H7 (cell line): ENCODE data around the gene TMIGD3. TPM values are rescaled to one million over a fixed set of nuclear protein-coding genes. Genes with fewer than 3 reads are reported as not detected.

Experiments
- DNase-seq: peaks from one replicate; pipeline ENCODE4 v3.0.0; 2012
- H3K27me3 ChIP-seq: 2 replicates; pipeline ENCODE4 v1.6.0; 2011; ENCODE audit warnings: mild to moderate bottlenecking, low read length; ENCODE audit not compliant: control insufficient read depth, insufficient read depth
- H3K36me3 ChIP-seq: replicated peaks from 2 replicates; pipeline ENCODE4 v1.5.1; 2011; ENCODE audit warnings: low read length; ENCODE audit not compliant: control insufficient read depth, insufficient read depth
- H3K4me3 ChIP-seq: 2 replicates; pipeline ENCODE4 v1.5.1; 2011; ENCODE audit warnings: low read depth, mild to moderate bottlenecking, control low read depth, low read length, moderate library complexity; ENCODE audit not compliant: insufficient read depth
- total RNA-seq: library from RNA; depleted of rRNA; stranded (reverse); fragments of >200 nt; shearing (Covaris generic); gene quantifications from 2 replicates; pipeline ENCODE4 v1.2.3, GENCODE V29; 2014

Gene TMIGD3
- total RNA-seq, 1 experiment from 2014 or later, result 0.17 TPM

DNA sequence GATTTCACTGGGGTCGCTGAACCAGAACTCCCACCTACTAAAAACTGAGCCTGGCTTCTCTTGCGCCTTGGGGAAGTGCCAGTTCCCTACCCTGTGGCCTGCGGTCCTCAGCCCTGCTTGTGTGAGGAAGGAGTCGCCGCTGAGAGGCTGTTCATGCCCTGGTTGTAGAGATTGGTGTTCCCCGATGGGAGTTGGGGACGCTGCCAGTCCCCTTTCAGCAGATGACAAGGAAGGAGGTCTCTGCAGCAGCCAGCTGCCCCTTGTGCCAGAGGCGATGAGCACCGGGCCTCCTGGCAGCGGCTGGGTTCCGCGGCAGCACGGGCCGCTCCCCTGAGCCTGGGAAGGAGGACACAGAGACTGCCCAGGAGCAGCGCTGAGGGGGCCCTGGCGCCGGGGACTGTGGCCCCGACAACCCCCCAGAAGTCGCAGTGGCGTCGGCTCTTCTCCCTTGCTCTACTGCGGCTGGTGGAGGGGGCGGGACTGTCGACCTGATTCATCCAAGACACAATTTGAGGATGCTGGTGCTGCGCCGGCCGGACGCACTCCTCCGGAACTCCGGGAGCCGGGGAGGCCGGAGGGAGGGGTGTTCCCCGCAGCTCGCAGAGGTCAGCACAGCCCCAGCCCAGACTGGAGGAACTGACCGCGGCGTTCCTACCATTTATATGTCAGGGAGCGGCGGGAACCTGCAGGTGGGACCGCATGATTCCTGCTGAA lies 12.0 kb upstream of the TMIGD3 start:
- no peak for DNase-seq
- no peaks in the 10 kb centered on the region for H3K27me3 ChIP-seq
- peak overlapping the region; percentile 17; the same call in 1 of the 2 replicates for H3K4me3 ChIP-seq
- H3K36me3 ChIP-seq, result no peaks in the 10 kb centered on the region

DNA sequence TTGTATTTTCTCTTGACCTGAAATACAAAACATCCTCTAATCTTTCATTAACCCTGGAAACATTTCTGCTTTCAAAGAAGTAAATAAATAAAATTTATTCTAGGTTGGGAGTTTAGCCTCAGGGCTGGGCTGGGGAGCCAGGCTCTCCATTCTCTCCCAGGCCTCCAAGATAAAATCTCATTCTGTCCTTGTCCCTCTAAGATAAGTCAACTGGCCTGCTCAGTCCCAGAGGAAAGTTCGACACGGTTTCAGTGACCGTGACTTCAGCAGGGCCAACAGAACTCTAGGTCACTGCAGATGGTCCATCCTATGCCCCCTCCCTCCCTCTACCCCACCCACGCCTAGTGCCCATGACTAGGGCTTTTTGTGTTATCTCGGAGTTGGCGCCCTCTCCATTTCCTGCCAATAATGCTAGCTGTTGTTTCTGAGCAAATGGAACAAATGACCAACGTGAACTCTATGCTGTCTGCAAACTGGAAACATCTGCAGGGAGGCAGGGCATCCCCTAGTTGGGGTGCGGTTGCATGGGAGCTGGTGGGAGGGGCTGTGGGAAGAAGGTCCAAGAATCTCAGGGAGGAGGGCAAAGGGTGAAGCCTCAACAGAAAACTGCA lies 10.1 kb upstream of the TMIGD3 start:
- H3K4me3 ChIP-seq, result no peak overlapping the region
- no peaks in the 10 kb centered on the region for H3K27me3 ChIP-seq
- no peak for DNase-seq
- H3K36me3 ChIP-seq, result no peaks in the 10 kb centered on the region

DNA sequence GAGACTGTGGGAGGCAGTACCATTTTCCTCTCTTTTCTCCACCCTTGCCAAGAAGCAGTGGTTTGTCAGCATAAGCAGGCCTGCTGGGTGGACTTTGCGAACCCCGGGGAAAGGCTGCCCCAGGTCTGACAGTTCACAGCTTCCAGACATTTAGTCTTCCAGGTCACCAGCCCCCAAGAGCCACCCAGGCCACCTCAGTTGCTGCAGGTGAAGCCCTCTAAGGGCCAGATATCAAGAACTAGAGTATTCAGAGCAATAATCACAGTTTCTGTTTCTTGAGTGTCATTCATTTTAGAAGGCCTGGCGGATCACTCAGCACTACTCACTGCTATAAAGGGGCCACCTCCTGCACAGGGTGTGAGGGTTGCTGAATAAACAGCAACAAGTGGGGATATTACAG lies 9.5 kb upstream of the TMIGD3 start:
- no peak for DNase-seq
- H3K4me3 ChIP-seq, result no peak overlapping the region

GRCh38 chr1:111512132-111512889 lies 8.9 kb upstream of the TMIGD3 start:
- Histone ChIP-seq H3K27me3 (no peaks in the 10 kb centered on the region), H3K36me3 (no peaks in the 10 kb centered on the region), H3K4me3 (no peak overlapping the region)
- DNase-seq, result no peak

More for the DNA sequence above, 9.5 kb upstream of the TMIGD3 start:
- Histone ChIP-seq H3K36me3 (no peaks in the 10 kb centered on the region), H3K27me3 (no peaks in the 10 kb centered on the region)

GRCh38 chr1:111511370-111511769 lies 7.9 kb upstream of the TMIGD3 start:
- Histone ChIP-seq H3K27me3 (no peaks in the 10 kb centered on the region), H3K4me3 (no peak overlapping the region), H3K36me3 (no peaks in the 10 kb centered on the region)
- DNase-seq, result no peak

- no peak for DNase-seq
- H3K36me3 ChIP-seq, result no peaks in the 10 kb centered on the region
- H3K27me3 ChIP-seq, result no peaks in the 10 kb centered on the region
- H3K4me3 ChIP-seq, result no peak overlapping the region
Measured at GRCh38 chr1:111509997-111510375, 6.6 kb upstream of the TMIGD3 start.

GRCh38 chr1:111507411-111508201 lies 4.2 kb upstream of the TMIGD3 start:
- Histone ChIP-seq H3K27me3 (no peaks in the 10 kb centered on the region; the same call in 1 of the 2 replicates), H3K36me3 (no peaks in the 10 kb centered on the region), H3K4me3 (peak overlapping the region; percentile 17)
- DNase-seq, result peak; percentile 82

GRCh38 chr1:111506561-111506960 lies 3.1 kb upstream of the TMIGD3 start:
- no peaks in the 10 kb centered on the region; the same call in 1 of the 2 replicates for H3K27me3 ChIP-seq
- DNase-seq, result no peak
- H3K4me3 ChIP-seq, result no peak overlapping the region
- H3K36me3 ChIP-seq, result no peaks in the 10 kb centered on the region

GRCh38 chr1:111505641-111506119 lies 2.2 kb upstream of the TMIGD3 start:
- Histone ChIP-seq H3K36me3 (no peaks in the 10 kb centered on the region), H3K27me3 (no peaks in the 10 kb centered on the region; the same call in 1 of the 2 replicates), H3K4me3 (no peak overlapping the region)
- no peak for DNase-seq

DNA sequence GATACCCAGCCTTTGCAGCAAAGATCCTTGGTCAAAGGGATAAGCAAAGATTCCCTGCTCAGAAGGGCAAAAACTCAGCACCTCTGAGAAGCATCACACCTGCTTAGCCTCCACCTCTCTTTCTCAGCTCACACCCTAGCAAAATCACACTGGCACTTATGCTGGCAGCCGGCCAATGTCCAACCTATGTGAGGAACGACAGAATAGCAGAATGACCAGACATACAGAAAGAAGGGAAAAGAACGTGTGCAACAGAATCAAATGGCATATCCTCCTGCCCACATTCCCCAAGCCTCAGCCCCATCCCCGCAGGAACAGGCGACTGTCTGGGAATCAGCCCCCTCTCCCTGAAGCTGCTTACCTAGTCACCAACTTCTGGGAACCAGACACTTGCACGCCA lies 664 bp upstream of the TMIGD3 start:
- no peak for DNase-seq
- Histone ChIP-seq H3K4me3 (no peak overlapping the region), H3K36me3 (no peaks in the 10 kb centered on the region), H3K27me3 (no peaks in the 10 kb centered on the region; the same call in 1 of the 2 replicates)

DNA sequence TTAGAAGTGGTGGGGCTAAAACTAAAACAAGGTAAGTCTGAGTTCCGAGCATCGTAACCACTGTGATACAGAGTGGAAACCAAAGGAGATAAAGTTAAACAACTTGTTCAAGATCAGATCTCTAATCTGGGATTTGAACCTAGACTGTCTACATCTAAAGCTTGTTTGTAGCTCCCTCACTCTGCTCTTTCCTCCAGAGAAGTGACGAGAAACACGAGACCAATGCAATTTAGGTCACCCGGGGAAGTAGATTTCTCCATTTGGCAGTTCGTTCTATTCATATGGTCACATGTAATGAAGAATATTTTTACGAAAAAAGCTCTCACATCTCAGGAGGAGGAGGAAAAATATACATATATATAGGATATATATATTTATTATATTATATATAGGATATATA lies 1.8 kb downstream of the TMIGD3 start:
- no peak overlapping the region for H3K4me3 ChIP-seq
- H3K27me3 ChIP-seq, result no peaks in the 10 kb centered on the region; the same call in 1 of the 2 replicates
- no peak for DNase-seq
- no peaks in the 10 kb centered on the region for H3K36me3 ChIP-seq

DNA sequence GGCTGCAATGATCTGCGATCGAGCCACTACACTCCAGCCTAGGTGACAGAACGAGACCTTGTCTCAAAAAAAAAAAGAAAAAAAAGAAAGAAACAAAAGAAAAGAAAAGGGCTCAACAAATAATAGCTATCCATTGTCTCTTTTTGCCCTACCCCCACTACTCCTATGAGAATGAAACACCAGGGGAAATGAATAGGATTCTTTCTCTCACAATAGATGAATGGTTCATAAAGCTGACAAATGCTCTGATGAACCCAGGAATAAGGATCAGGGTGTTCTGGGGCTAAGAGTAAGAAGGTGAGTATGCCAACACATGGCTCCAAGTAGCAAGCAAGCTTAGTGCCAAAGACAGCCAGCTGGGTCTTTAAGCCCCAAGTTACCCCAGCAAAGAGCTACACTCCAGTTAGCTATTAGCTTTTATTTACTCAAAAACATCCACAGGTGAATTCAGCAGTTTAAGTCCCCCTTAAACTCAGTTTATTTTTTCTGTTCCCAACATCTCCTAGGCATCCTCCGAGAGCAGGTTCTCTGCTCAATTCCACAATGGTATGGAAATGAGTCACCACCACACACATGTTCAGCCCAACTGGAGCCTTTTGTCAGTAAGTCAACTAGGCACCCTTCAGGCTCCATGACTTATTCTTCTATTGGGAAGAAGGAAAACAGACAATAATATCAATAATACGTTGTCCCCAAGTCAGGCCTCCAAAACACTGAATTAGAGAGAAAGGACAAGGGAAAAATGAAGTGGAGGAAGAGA lies 4.2 kb downstream of the TMIGD3 start:
- Histone ChIP-seq H3K27me3 (no peaks in the 10 kb centered on the region; the same call in 1 of the 2 replicates), H3K4me3 (no peak overlapping the region)
- DNase-seq, result no peak

DNA sequence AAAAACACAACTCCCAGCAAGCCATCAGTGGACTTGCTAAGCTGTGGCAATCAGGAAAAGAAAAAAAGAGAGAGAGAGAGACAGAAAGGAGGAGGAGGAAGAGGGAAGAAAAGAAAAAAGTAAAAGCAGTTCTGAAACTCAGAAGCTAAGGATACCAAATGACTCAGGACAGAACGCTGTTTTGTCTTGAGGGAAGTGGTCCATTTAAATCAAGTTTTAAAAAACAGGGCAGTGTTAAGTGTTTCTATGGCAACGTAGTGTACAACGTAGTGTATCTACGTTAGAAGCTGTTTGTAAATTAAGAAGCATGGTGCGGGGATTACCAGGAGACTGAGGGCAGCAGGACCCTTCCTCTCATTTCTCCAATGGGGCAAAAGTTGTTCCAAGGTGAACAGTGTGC lies 5.8 kb downstream of the TMIGD3 start:
- no peaks in the 10 kb centered on the region for H3K27me3 ChIP-seq
- DNase-seq, result no peak
- H3K4me3 ChIP-seq, result no peak overlapping the region
- no peaks in the 10 kb centered on the region for H3K36me3 ChIP-seq

More for the DNA sequence above, 4.2 kb downstream of the TMIGD3 start:
- no peaks in the 10 kb centered on the region for H3K36me3 ChIP-seq
